Right renal cortex interstitium (tissue), 3 donors: Measurements from ENCODE around the gene TENM4. TPM values are rescaled to one million over a fixed set of nuclear protein-coding genes. Genes with fewer than 3 reads are reported as not detected.

Source experiments
- DNase-seq, 3 donors: peaks; one replicate each; pipeline ENCODE4 v3.0.0-alpha.2; 2013; ENCODE audit warnings: low read depth in 3 of 3, low spot score in 2 of 3
- polyA plus RNA-seq, 3 donors: library from polyadenylated mRNA; unstranded; fragments of 120-200 nt; gene quantifications; one replicate each; pipeline ENCODE4 v1.2.1, GENCODE V29; 2013; ENCODE audit not compliant: insufficient read length in 3 of 3

Gene TENM4
- polyA plus RNA-seq, 3 donors, result 20.2 to 22.7 (median 21.1) TPM

DNA sequence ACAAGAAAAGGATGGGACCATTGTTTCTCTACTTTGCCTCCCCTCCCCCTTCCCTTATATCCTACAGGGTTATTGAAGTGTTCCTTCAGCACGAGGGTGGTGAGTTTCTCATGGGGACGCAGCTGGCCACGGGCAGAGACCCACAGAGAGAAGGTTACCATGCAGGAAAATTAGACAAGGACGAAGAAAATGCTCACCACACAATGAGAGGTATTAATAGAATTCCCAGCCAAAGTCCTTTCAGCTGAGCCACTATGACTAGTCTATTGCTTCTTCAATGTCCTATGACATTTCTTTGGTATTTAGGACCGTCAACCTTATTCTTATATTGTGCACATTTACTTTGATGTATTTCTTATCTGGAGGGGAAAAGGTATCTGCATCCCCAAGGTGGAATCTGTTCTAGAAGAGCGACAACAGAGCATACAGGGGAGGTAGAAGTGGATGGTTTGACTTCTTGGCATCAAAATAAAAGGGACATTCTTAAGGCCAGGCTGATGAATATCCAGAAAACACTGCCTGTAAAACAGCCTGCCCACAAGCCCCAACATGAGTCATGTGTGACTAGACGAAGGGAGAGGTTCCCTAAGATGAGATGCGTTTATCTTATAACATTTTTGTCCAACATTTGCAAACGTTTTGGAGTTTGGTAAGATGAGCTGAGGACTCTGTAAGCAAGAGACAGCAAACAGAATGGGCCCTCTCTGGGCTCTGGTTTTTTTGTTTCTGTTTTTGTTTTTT, 656.3 kb downstream of the TENM4 start:
- no peak for DNase-seq

GRCh38 chr11:78783846-78784245, 657.0 kb downstream of the TENM4 start:
- DNase-seq, result no peak

DNA sequence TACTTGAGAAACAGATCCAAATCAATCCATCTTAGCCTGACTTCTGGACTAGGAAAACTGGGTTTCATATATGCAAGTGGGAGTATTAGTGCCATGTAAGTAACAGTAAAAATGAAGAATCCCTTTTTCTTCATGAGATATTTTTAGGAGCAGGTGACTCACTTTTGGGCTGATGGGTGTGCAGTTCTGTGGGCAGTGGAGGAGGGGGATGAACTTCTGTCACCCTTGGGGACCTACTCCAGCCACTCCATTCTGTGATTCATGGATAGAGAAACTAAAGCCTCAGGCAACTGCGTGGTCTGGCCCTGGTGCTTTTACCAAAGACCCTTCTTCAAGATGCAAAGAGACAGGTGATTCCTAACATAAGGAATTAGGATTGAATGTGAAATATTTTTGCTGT, 657.5 kb downstream of the TENM4 start:
- no peak for DNase-seq

DNA sequence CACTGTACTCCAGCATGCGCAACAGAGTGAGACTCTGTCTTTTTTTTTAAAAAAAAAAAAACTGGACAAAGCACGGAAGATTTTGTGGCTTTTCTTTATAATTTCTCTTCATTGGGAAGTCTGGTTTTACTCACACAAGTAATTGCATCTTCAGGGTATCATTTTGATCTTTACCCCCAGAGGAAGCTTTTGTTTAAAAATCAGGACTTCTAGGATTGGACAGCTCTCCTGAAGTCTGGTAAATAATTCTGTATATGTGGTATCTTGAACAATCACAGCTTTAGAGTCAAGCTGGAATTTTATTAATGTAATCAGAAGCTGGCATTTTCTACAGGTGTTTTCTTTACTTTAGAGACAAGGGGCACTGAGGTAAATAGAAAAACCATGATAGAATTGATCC, 658.1 kb downstream of the TENM4 start:
- no peak for DNase-seq

DNA sequence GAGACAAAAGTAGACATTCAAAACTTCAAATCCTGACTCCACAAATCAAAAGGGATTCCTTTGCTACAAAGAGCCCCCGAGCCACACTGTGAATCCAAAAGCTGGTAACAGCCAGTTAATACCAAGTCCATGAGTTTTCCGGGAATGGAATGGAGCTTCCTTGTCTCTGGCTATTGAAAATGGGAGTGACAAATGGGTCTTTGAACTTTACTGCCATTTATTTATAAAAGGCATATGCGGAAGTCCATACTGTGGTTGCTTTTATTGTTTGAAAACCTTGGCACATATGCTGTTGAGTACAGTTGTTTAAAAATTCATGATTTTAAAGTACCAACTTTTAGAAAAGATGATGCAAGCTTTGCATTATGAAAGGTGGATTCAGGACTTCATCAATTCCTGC, 659.9 kb downstream of the TENM4 start:
- DNase-seq, result no peak

DNA sequence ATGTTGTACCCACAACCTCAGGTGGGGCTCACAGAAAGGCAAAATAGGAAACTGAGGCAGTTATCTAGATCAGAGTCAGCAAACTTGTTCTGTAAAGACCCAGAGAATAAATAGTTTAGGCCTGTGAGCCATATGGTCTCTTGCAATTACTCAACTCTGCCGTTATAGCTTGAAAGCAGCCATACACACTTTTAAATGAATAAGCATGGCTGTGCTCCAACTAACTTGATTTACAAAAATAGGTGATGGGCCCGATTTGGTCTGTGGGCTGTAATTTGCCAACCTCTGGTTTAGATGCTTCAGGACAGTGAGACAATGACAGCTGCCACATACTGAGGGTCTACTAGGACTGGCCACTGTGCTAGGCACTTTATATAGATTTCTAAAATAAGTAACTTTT, 667.3 kb downstream of the TENM4 start:
- DNase-seq, result no peak

DNA sequence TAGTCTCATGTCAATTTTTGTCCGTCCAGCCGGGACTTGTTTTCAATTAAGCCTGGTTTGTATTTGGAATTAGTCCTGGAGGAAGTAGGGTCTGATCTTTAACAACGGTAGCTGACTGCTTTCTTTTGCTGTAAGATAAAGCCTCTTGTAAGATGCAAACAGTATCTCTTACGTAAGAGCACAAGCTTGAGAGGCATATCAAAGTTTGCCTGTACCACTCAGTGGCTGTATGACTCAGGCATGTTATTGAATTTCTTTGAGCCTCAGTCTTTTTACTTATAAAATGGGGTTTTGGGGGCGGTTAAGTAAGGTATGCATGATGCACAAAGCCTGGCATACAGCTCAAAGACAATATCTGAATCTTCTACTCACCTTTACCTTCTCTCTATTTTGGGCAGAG, 667.8 kb downstream of the TENM4 start:
- DNase-seq, result no peak

DNA sequence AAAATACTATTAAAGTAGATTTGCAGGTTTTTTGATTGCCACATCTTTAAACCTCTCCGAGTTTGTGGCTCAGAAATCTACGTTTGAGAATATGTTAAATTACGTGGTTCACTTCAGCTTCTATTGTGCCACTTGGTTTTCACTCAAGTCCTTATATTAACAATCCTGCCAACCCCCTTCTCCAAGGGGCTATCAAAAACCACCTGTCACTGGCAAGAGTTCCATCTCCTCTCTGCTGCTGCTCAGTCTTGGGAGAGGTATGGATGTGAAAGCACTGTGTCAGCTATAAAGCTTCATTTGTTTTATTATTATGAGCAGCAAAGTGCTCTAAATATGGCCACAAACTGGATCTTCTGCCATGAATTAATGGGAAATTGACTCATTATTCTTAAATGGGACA, 668.6 kb downstream of the TENM4 start:
- DNase-seq, result no peak

- DNase-seq, result no peak
Measured at GRCh38 chr11:78770931-78771330, 669.9 kb downstream of the TENM4 start.

DNA sequence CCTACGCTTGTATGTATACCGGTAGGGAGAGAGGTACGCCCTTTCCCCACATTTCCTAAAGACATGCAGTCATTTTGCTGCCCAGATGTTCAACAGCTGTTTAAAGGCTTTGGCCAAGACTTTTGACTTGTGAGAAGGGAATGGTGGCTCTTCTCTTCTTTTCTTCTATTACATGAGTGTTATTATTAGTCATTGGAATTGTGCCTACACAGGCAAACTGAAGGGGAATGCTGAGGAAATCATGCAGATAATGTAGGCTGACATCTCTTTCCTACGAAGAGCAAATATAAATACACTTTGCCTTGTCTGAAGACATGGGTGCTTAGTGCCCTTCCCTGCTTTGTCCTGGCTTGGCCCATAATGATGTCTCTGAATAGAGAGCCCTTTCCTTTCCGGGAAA, 671.9 kb downstream of the TENM4 start:
- no peak for DNase-seq

DNA sequence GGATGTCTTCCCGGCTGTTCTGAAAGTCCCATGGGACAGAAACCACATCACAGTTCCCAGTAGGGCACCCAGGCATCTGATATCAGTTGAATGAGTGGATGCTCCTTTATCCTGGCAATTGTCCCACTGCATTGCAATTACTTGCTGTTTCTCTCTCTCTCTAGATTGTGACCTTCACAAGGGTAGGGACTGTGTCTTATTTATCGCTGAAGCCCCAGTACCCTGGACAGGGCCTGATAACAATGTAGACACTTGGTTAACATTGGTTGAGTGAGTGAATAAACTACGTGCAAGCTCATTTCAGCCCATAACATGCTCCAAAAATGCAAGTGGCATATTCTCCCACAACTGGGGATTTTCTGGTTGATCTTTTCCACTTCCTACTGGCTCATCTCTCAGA, 672.5 kb downstream of the TENM4 start:
- no peak for DNase-seq

GRCh38 chr11:78767027-78767932, 673.5 kb downstream of the TENM4 start:
- DNase-seq, result no peak

GRCh38 chr11:78764946-78765345, 675.9 kb downstream of the TENM4 start:
- DNase-seq, result no peak

- DNase-seq, result no peak
Measured at GRCh38 chr11:78763664-78764063, 677.2 kb downstream of the TENM4 start.

GRCh38 chr11:78762105-78762504, 678.7 kb downstream of the TENM4 start:
- DNase-seq, result no peak

GRCh38 chr11:78759071-78759470, 681.8 kb downstream of the TENM4 start:
- no peak for DNase-seq

DNA sequence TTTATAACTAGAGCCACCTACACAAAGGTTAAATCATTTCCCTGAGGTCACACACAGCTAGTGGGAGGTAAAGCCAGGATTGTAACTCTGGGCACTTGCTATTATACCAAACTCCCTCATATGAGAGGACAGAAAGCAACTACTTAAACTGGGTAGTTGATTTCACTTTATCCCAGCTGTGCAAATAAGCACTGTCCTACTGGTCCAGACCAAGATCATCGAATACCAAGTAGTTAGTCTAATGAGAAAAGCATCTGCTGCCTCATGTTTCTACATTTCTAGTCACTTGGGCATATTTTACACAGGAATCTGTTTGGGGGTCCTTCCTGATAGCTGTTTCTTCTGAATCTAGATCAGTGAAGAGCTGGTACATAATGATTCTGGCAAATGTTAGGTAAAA, 687.5 kb downstream of the TENM4 start:
- no peak for DNase-seq

- DNase-seq, result no peak
Measured at GRCh38 chr11:78752494-78752893, 688.3 kb downstream of the TENM4 start.

DNA sequence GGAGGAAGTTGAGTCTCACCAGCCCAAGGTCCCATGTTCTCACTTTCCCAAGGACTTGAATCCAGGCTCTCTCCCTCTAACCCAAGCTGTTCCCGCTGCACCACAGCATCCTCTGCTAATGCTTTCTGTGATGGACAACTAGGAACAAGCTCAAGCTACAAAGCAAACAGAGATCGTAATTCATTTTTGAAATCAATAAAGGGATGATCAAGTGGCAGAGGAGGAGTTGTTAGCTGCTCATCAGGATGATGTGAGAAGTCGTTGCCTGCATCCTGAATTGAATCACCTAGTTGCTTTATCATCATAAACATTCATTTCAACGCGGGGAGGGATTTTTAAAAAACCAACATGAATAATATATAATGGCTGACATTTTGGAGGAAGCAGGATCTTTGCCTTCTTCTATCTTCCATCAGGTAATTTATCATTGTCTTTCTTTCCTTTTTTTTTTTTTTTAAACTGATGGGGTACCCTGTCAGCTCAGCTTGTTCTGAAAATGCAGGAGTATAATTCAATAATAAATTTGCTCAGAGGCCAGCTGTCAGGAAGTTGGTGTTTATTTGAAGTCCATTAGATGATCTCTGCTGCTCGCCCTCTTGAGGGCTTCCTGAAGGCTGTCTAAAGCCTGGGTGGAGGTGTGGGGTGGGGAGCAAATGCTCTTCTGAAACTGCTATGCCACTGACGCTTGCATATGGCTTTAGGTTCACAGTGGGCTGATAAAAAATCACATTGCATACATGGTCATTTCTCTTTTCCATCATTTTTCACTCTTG, 691.7 kb downstream of the TENM4 start:
- DNase-seq, result no peak

DNA sequence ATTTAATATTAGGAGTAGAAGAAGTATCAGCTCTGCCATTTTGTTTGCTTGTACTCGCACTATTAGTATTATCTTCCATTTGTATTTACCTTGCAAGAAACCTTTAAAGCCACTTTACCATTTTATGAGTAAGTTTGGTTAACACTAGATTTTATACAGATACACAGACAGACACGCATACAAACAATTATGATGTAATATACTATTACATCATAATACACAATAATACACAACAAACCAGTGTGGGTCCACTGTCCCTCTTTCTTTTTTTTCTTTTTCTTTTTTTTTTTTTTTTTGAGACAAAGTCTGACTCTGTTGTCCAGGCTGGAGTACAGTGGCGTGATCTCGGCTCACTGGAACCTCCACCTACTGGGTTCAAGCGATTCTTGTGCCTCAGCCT, 695.9 kb downstream of the TENM4 start:
- DNase-seq, result no peak

DNA sequence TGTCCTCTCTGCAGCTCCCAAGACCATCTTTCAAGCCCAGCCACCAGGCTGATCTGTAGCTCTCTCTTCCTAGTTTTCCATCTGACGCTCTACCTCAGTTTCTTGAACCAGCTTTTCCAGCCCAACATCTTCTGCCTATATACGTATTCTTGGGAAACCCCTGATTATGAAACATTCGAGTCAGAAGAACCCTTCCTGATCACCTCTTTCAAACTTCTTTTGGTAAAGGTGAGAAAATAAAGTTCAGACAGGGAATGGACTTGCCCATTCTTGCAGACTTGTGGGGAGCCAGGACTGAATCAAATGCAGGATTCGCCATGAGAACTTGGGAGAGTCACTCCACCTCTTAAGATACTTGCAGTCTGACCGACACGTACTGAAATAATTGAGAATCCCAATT, 696.6 kb downstream of the TENM4 start:
- no peak for DNase-seq
